K562 (cell line): ENCODE results near the gene BIRC5. TPM values are rescaled to one million over a fixed set of nuclear protein-coding genes. Genes with fewer than 3 reads are reported as not detected.

Source experiments
- ATAC-seq: fragments of 200-7000 bp; cut with Tn5 transposase; 3 replicates; pipeline ENCODE4 v1.9.1; 2020; ENCODE audit warnings: moderate library complexity
- BruUV-seq: library from RNA; stranded (reverse); fragments of 400-500 nt; replicated peaks from 2 replicates; lab custom pipeline; 2021; lab: Mats Ljungman, UMichigan
- CTCF ChIA-PET: fragments of 300-600 bp; formaldehyde crosslinking; extraction: SDS; loops from one replicate; lab custom pipeline; 2021; ENCODE audit warnings: low intra/inter-chr PET ratio; lab: Yijun Ruan, JAX
- POLR2A ChIA-PET: fragments of 300-600, 350-650 bp; sonication (Branson Sonifier 250); formaldehyde crosslinking; extraction: SDS; loops from one replicate; lab custom pipeline; 2021; ENCODE audit warnings: antibody characterized with exemption, inconsistent platforms; lab: Yijun Ruan, JAX
- DNase-seq, 4 experiments: peaks; one replicate each; pipeline versions ENCODE4 v3.0.0 to v3.0.0-alpha.2; 2011 to 2018; ENCODE audit warnings: low spot score in 3 of 4, mixed read lengths in 3 of 4; ENCODE audit errors: extremely low read depth in 1 of 4
- FAIRE-seq: peaks from 2 replicates; lab custom pipeline; 2011; peaks lifted over from hg19 to GRCh38; lab: Jason Lieb, UNC
- H2AFZ ChIP-seq: 2 replicates; pipeline ENCODE4 v1.6.0; 2011; ENCODE audit warnings: low read depth, low read length, control low read depth, inconsistent platforms
- H3K27ac ChIP-seq: fragments of 200-600 bp; 3 replicates; pipeline ENCODE4 v1.8.0; 2011; ENCODE audit warnings: low read depth, mild to moderate bottlenecking, control low read depth, inconsistent platforms, low read length, moderate library complexity, mixed read lengths; ENCODE audit errors: extremely low read depth
- H3K27me3 ChIP-seq, 2 experiments: fragments of 300-600 bp in 1 of 2; 2 replicates in 1 of 2; 3 replicates in 1 of 2; pipeline versions ENCODE4 v1.6.0 to v1.8.0; 2011; ENCODE audit warnings: inconsistent platforms in 2 of 2, low read length in 2 of 2, mild to moderate bottlenecking in 1 of 2, mixed read lengths in 1 of 2, moderate library complexity in 1 of 2; ENCODE audit not compliant: control insufficient read depth in 2 of 2, insufficient read depth in 2 of 2
- H3K36me3 ChIP-seq: fragments of 300-600 bp; 3 replicates; pipeline ENCODE4 v1.8.0; 2011; ENCODE audit warnings: mild to moderate bottlenecking, low read length, inconsistent platforms; ENCODE audit not compliant: control insufficient read depth, insufficient read depth
- H3K4me1 ChIP-seq, 2 experiments: fragments of 200-600 bp in 1 of 2; replicated peaks in 1 of 2; 2 replicates in 1 of 2; 3 replicates in 1 of 2; pipeline versions ENCODE4 v1.5.1 to v1.8.0; 2011; ENCODE audit warnings: inconsistent platforms in 2 of 2, low read length in 2 of 2, mild to moderate bottlenecking in 1 of 2, mixed read lengths in 1 of 2, moderate library complexity in 1 of 2; ENCODE audit not compliant: control insufficient read depth in 2 of 2, insufficient read depth in 2 of 2
- H3K4me2 ChIP-seq: 2 replicates; pipeline ENCODE4 v1.6.1; 2011; ENCODE audit warnings: low read length, control low read depth, inconsistent platforms, mixed read lengths; ENCODE audit not compliant: insufficient read depth
- H3K4me3 ChIP-seq: fragments of 200-600 bp; sonication (generic), shearing (Covaris generic); 2 replicates; pipeline ENCODE4 v1.5.1; 2016; ENCODE audit warnings: control low read depth, inconsistent platforms
- H3K79me2 ChIP-seq: fragments of 200-600 bp; 3 replicates; pipeline ENCODE4 v1.8.0; 2011; ENCODE audit warnings: low read length, inconsistent platforms; ENCODE audit not compliant: control insufficient read depth, insufficient read depth
- H3K9ac ChIP-seq, 2 experiments: 2 replicates each; pipeline versions ENCODE4 v1.6.0 to v1.6.1; 2011; ENCODE audit warnings: low read depth in 2 of 2, low read length in 2 of 2, control low read depth in 1 of 2, inconsistent platforms in 1 of 2, mild to moderate bottlenecking in 1 of 2, mixed read lengths in 1 of 2; ENCODE audit not compliant: insufficient read depth in 1 of 2
- H3K9me1 ChIP-seq: one replicate; pipeline ENCODE4 v1.6.0; 2011; ENCODE audit warnings: inconsistent platforms, mild to moderate bottlenecking, low read length, moderate library complexity; ENCODE audit not compliant: control insufficient read depth, insufficient read depth
- H3K9me3 ChIP-seq: replicated peaks from 2 replicates; pipeline ENCODE4 v1.5.1; 2011; ENCODE audit warnings: low read depth, low read length, inconsistent platforms; ENCODE audit not compliant: control insufficient read depth, insufficient read depth
- H4K20me1 ChIP-seq: replicated peaks from 2 replicates; pipeline ENCODE4 v1.6.1; 2011; ENCODE audit warnings: low read length, inconsistent platforms, mixed read lengths; ENCODE audit not compliant: control insufficient read depth, insufficient read depth
- WGBS: fragments of 100-300 bp; shearing (Covaris generic); methylation state at CpG from one replicate; pipeline ENCODE4 v1.1.6; 2016; ENCODE audit warnings: low coverage, mixed read lengths; ENCODE audit not compliant: insufficient coverage; ENCODE audit errors: missing lambda C conversion rate; 5-methylcytosine and 5-hydroxymethylcytosine counted together
- in situ Hi-C: fragments of 300-500 bp; cut with MboI; formaldehyde crosslinking; loops from 4 replicates; pipeline ENCODE4 v1.15.0; 2018; ENCODE audit warnings: inconsistent platforms, mixed read lengths
- intact Hi-C: fragments of 100-400 bp; cut with micrococcal nuclease; formaldehyde crosslinking; loops from 2 replicates; pipeline ENCODE4 v1.14.2; 2022
- polyA plus RNA-seq, 8 experiments: library from polyadenylated mRNA; depleted of rRNA in 4 of 8; stranded (reverse) in 5 of 8; unstranded in 3 of 8; fragments of >200 nt; fragmentation: Nextera tagmentation in 2 of 8; fragmentation: Illumina TruSeq in 1 of 8; extraction: Ambion mirVana in 2 of 8; extraction: Trizol in 1 of 8; gene quantifications; 2 replicates each; pipeline versions ENCODE4 v1.2.1 to v1.2.3, GENCODE V29; 2011 to 2014; ENCODE audit warnings: inconsistent platforms in 1 of 8, missing spikeins in 1 of 8
- total RNA-seq, 7 experiments: library from RNA; depleted of rRNA in 6 of 7; stranded (reverse); fragments of >200 nt in 6 of 7; fragmentation: Illumina TruSeq in 2 of 7; extraction: Trizol in 2 of 7; gene quantifications; 2 replicates each; pipeline versions ENCODE4 v1.2.1 to v1.2.3, GENCODE V29; 2011 to 2021; ENCODE audit warnings: low replicate concordance in 1 of 7
- TF ChIP-seq, protein P1 (sequence below): fragments of 450-650 bp; IDR thresholded peaks from 2 replicates; pipeline ENCODE4 v1.6.1; 2016; ENCODE audit warnings: mild to moderate bottlenecking
- TF ChIP-seq, protein P2 (sequence below), 2 experiments: fragments of 450-650 bp in 1 of 2; sonication (generic) in 1 of 2; formaldehyde crosslinking; conservative IDR thresholded peaks; 2 replicates each; pipeline versions ENCODE4 v1.4.0 to v1.8.1; 2020 to 2022; ENCODE audit warnings: mild to moderate bottlenecking in 1 of 2, missing genetic modification reagents in 1 of 2

The BIRC5 gene
- total and polyA plus RNA-seq, 9 of the 15 experiments (the other 6 are each of a cell fraction or from before 2014, with no cell fraction given): 64.4 to 140 (median 101) TPM

DNA sequence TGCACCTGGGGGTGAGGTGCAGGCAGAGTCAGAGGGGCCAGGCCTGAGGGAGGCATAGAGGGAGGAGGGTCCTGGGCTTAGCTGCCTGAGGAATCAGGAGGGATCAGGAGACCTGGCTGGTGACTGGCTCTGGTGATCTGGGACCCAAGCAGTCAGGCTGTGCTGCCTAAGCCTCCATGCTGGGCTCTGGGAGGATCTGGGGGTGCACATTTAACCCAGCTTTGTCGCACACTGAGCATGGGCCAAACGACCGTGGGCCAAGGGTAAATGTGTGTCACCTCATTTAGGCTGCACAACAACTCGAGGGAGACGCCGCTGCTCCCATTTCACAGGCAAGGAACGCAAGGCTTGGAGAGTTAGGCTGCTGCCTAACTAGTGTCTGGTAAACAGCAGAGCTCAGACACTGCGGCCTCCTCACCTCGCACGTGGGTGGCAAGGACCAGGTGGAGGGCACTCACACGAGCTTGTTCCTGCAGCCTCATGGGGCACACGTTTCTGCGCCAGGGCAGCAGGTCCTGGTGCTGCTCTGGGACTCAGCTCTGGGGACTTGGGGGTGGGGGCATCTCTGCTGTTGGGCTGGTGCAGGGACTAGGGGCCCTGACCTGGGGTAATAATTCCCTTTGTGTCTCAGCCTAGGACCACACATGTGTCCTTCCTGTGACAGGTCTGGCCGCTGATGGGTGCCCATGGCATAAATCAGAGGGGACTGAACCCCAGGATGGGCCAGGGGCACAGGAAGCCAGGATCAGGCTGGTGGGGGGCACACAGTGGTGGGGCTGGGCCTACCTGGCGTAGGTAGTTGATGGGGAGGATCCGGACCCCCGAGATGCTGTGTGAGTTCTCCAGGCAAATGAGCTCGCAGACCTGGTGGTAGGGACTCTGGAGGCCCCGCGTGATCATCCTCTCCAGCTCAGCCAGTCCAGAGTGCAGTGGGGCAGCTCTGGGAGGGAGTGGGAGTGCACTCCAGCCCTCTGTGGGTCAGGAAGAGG lies 36.1 kb downstream of the BIRC5 start:
- H2AFZ ChIP-seq: no peak overlapping the region
- peaks cover 22 to 70% of the 10 kb centered on the region in 2 experiments for H3K4me1 ChIP-seq
- peaks cover 11% of the 10 kb centered on the region for H3K79me2 ChIP-seq
- H3K9me3 ChIP-seq: no peaks in the 10 kb centered on the region
- intact Hi-C loops: no loop called here
- H4K20me1 ChIP-seq: no peaks in the 10 kb centered on the region
- TF ChIP-seq, protein P1, sequence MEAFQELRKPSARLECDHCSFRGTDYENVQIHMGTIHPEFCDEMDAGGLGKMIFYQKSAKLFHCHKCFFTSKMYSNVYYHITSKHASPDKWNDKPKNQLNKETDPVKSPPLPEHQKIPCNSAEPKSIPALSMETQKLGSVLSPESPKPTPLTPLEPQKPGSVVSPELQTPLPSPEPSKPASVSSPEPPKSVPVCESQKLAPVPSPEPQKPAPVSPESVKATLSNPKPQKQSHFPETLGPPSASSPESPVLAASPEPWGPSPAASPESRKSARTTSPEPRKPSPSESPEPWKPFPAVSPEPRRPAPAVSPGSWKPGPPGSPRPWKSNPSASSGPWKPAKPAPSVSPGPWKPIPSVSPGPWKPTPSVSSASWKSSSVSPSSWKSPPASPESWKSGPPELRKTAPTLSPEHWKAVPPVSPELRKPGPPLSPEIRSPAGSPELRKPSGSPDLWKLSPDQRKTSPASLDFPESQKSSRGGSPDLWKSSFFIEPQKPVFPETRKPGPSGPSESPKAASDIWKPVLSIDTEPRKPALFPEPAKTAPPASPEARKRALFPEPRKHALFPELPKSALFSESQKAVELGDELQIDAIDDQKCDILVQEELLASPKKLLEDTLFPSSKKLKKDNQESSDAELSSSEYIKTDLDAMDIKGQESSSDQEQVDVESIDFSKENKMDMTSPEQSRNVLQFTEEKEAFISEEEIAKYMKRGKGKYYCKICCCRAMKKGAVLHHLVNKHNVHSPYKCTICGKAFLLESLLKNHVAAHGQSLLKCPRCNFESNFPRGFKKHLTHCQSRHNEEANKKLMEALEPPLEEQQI: no peak
- TF ChIP-seq, protein P2, sequence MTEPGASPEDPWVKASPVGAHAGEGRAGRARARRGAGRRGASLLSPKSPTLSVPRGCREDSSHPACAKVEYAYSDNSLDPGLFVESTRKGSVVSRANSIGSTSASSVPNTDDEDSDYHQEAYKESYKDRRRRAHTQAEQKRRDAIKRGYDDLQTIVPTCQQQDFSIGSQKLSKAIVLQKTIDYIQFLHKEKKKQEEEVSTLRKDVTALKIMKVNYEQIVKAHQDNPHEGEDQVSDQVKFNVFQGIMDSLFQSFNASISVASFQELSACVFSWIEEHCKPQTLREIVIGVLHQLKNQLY (CRISPR knock-in tag; conservative IDR thresholded peaks at IDR 0.05): peak in 1 of 2 experiments; percentile 81; a peak in 1 of 4 replicates
- TF ChIP-seq, all 486 proteins: peak for 1
- Histone ChIP-seq H3K4me3 (no peak overlapping the region), H3K36me3 (no peaks in the 10 kb centered on the region), H3K4me2 (no peak overlapping the region), H3K9me1 (no peaks in the 10 kb centered on the region), H3K27ac (no peak overlapping the region), H3K9ac (peak overlapping the region in 1 of 2 experiments; percentile 81; a peak in 2 of 4 replicates), H3K27me3 (no peaks in the 10 kb centered on the region)
- no peak for FAIRE-seq
- in situ Hi-C loops: no loop called here
- WGBS: 58% methylated on average over 19 of the region's 20 CpGs
- ATAC-seq: no peak
- ChIA-PET POLR2A (interaction anchor here (0.6 to 1.5 kb wide), 8 partner anchors 9 to 227 kb away, joined by 3 to 9 read pairs (median 3); partner anchors contain the start of gene BIRC5), CTCF (interaction anchor here (0.6 to 3.2 kb wide), 7 partner anchors 111 to 231 kb away, joined by 3 to 37 read pairs (median 6); no protein-coding TSS in a partner anchor)
- DNase-seq: no peak
- BruUV-seq: no TSS peak
